Measurements from ENCODE around the gene ARHGAP40.
A peak's percentile ranks its signal among the peaks of the same experiment; 100 is the strongest.

The ARHGAP40 gene

DNA sequence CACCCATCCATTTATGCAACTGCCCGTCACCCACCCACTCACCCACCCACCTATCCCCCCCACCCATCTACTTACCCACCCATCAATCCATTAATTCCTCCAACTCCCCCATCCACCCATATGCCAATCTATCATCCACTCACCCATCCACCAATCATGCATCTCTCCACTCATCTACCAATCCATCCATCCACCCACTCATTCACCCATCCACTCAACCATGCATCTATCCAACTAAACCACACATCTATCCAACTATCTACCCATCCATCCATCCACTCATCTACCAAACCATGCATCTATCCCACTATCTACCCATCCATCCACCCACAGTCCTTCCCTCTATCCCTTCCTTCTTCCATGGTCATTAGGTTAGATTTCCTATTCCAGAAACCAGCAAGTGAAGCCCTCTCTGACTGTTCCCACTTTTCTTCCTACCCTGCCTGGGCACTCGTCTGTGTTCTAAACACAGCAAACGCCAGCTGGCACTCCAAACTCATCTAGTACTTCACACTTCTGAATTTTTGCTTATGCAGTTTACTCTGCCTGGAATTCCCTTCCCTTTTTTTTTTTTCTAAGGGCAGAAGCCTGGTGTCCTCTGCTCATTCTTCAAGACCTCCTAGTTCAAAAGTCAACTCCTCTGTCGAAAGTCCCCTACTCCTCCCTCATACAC lies 43.1 kb downstream of the ARHGAP40 start:
- TF ChIP-seq EZH2 (IDR thresholded peaks at IDR 0.05; ENCODE audit: borderline replicate concordance, low read length), result no peak
- TF ChIP-seq, protein P1, sequence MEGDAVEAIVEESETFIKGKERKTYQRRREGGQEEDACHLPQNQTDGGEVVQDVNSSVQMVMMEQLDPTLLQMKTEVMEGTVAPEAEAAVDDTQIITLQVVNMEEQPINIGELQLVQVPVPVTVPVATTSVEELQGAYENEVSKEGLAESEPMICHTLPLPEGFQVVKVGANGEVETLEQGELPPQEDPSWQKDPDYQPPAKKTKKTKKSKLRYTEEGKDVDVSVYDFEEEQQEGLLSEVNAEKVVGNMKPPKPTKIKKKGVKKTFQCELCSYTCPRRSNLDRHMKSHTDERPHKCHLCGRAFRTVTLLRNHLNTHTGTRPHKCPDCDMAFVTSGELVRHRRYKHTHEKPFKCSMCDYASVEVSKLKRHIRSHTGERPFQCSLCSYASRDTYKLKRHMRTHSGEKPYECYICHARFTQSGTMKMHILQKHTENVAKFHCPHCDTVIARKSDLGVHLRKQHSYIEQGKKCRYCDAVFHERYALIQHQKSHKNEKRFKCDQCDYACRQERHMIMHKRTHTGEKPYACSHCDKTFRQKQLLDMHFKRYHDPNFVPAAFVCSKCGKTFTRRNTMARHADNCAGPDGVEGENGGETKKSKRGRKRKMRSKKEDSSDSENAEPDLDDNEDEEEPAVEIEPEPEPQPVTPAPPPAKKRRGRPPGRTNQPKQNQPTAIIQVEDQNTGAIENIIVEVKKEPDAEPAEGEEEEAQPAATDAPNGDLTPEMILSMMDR (IDR thresholded peaks at IDR 0.05; ENCODE audit: low read length), result no peak
- no peaks in the 10 kb centered on the region for H3K79me2 ChIP-seq (ENCODE audit: insufficient read depth, low read length)
- H3K4me1 ChIP-seq (ENCODE audit: insufficient read depth, low read length, severe bottlenecking), result peaks cover 6% of the 10 kb centered on the region
- H3K9ac ChIP-seq (ENCODE audit: low read length), result no peak overlapping the region
- H3K4me3 ChIP-seq (ENCODE audit: low read depth, low read length, poor library complexity, severe bottlenecking), result no peak overlapping the region
- no peaks in the 10 kb centered on the region for H4K20me1 ChIP-seq (ENCODE audit: insufficient read depth, low read length)
- no peaks in the 10 kb centered on the region for H3K9me2 ChIP-seq (ENCODE audit: low read depth, low read length)
- no peaks in the 10 kb centered on the region for H3F3A ChIP-seq (ENCODE audit: insufficient read depth, low read length)
- no peak overlapping the region for H2AFZ ChIP-seq (ENCODE audit: low read length)
- no peak overlapping the region for H3K4me2 ChIP-seq (ENCODE audit: low read length)
- H3K9me3 ChIP-seq (ENCODE audit: low read length), result no peaks in the 10 kb centered on the region
- H3K27me3 ChIP-seq (ENCODE audit: insufficient read depth, low read length), result peaks cover 5% of the 10 kb centered on the region; the same call in 1 of the 2 replicates
- H3K27ac ChIP-seq (ENCODE audit: low read depth, low read length, poor library complexity, severe bottlenecking), result no peak overlapping the region
- H3K36me3 ChIP-seq (ENCODE audit: insufficient read depth, low read length), result no peaks in the 10 kb centered on the region

DNA sequence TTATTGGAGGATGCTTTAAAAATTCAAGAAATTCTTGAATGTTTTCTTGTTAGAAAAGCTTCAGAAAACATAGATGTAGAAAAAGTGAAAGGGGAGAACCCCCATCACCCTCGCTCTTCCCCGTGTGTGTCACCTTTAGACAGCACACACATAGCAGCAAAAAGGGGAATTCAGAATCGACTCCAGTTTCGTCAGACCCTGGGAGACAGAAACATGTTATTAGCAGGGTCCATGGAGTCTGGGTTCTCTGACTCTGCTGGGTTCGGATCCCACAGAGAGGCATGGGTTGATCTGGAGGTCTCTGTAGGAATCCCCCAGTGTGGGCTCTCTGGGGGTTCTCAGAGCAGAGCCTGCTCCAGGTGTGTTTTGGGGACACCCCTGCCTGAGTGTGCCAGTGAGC lies 43.7 kb downstream of the ARHGAP40 start:
- H3K36me3 ChIP-seq (ENCODE audit: insufficient read depth, low read length), result no peaks in the 10 kb centered on the region
- peaks cover 6% of the 10 kb centered on the region for H3K4me1 ChIP-seq (ENCODE audit: insufficient read depth, low read length, severe bottlenecking)
- H3K4me3 ChIP-seq (ENCODE audit: low read depth, low read length, poor library complexity, severe bottlenecking), result no peak overlapping the region
- H3F3A ChIP-seq (ENCODE audit: insufficient read depth, low read length), result no peaks in the 10 kb centered on the region
- H3K9me2 ChIP-seq (ENCODE audit: low read depth, low read length), result no peaks in the 10 kb centered on the region
- no peak overlapping the region for H2AFZ ChIP-seq (ENCODE audit: low read length)
- no peak overlapping the region for H3K4me2 ChIP-seq (ENCODE audit: low read length)
- no peaks in the 10 kb centered on the region for H3K9me3 ChIP-seq (ENCODE audit: low read length)
- no peak overlapping the region for H3K9ac ChIP-seq (ENCODE audit: low read length)
- no peak for TF ChIP-seq EZH2 (IDR thresholded peaks at IDR 0.05; ENCODE audit: borderline replicate concordance, low read length)
- TF ChIP-seq, protein P1 (IDR thresholded peaks at IDR 0.05; ENCODE audit: low read length), result no peak
- no peaks in the 10 kb centered on the region for H3K79me2 ChIP-seq (ENCODE audit: insufficient read depth, low read length)
- H4K20me1 ChIP-seq (ENCODE audit: insufficient read depth, low read length), result no peaks in the 10 kb centered on the region
- no peak overlapping the region for H3K27ac ChIP-seq (ENCODE audit: low read depth, low read length, poor library complexity, severe bottlenecking)
- peaks cover 5% of the 10 kb centered on the region; the same call in 1 of the 2 replicates for H3K27me3 ChIP-seq (ENCODE audit: insufficient read depth, low read length)

DNA sequence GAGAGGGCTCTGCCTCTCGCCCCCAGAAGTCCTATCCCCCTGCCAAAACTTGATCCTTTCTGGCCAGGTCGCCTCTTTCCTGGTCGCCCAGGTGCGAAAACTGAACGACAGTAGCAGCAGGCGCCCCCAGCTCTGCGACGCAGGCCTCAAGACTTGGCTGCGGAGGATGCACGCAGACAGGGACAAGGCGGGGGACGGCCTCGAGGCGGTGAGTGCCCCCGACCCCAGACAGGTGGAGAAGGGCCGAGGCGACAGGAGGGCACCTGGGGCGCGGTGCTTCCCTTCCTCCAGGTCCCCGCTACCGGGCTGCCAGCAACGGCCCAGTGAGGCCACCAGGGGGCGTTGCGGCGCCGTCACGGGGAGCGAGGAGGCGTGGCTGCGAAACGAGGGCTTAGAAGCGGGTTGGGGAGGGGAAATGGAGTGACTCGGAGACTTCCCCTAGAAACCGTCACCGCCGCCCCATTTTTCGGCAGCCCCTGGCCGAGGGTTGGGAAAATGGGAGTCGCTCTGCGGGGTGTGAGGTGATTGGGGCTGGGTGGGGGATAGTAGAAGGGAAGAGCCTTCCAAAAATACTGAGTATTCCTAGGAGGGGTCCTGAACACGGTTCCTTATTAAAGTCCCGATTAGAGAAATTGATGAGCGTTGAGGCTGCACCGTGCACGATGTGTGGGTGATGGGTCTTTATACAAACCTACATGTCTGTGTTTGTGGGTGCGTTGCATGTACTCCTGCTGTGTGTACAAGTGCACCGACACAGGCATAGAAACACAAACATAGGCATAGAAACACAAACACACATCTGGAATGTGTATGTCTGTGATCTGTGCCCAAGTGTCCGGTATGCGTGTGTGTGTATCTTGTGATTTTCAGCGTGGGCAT lies 44.6 kb downstream of the ARHGAP40 start:
- no peak overlapping the region for H2AFZ ChIP-seq (ENCODE audit: low read length)
- H3K9ac ChIP-seq (ENCODE audit: low read length), result peak overlapping the region; percentile 47; the same call in 1 of the 2 replicates
- no peaks in the 10 kb centered on the region for H3F3A ChIP-seq (ENCODE audit: insufficient read depth, low read length)
- no peaks in the 10 kb centered on the region for H3K36me3 ChIP-seq (ENCODE audit: insufficient read depth, low read length)
- no peaks in the 10 kb centered on the region for H3K9me3 ChIP-seq (ENCODE audit: low read length)
- H4K20me1 ChIP-seq (ENCODE audit: insufficient read depth, low read length), result no peaks in the 10 kb centered on the region
- peak overlapping the region; percentile 76 for H3K4me2 ChIP-seq (ENCODE audit: low read length)
- no peaks in the 10 kb centered on the region for H3K9me2 ChIP-seq (ENCODE audit: low read depth, low read length)
- peaks cover 6% of the 10 kb centered on the region for H3K27me3 ChIP-seq (ENCODE audit: insufficient read depth, low read length)
- H3K79me2 ChIP-seq (ENCODE audit: insufficient read depth, low read length), result no peaks in the 10 kb centered on the region
- TF ChIP-seq, protein P1 (IDR thresholded peaks at IDR 0.05; ENCODE audit: low read length), result peak; percentile 88
- TF ChIP-seq EZH2 (IDR thresholded peaks at IDR 0.05; ENCODE audit: borderline replicate concordance, low read length), result no peak
- peak overlapping the region; percentile 53 for H3K4me3 ChIP-seq (ENCODE audit: low read depth, low read length, poor library complexity, severe bottlenecking)
- no peak overlapping the region for H3K27ac ChIP-seq (ENCODE audit: low read depth, low read length, poor library complexity, severe bottlenecking)
- H3K4me1 ChIP-seq (ENCODE audit: insufficient read depth, low read length, severe bottlenecking), result peaks cover 6% of the 10 kb centered on the region

Measured in OCI-LY1 (cell line).